T-helper 2 cell treated with Interferon-gamma antibody and Interleukin-4, amounts not matched to agents 5 μg/mL and 100 μg/mL, for 36 hours (primary cell): ENCODE results near the gene PTPN21.
"Not testable (repeated sequence)": the region's sequence is repeated elsewhere in the genome, so short reads cannot be mapped to it uniquely, and the experiment has no call there.

Experiments
- DNase-seq: peaks from one replicate; pipeline ENCODE4 v3.0.0; 2021; ENCODE audit warnings: low spot score
- H3K27ac Mint-ChIP-seq: one replicate; pipeline ENCODE4 v1.8.0; 2021; ENCODE audit warnings: mild to moderate bottlenecking, mixed read lengths
- H3K27me3 Mint-ChIP-seq: one replicate; pipeline ENCODE4 v1.8.0; 2021; ENCODE audit warnings: low read depth, mixed read lengths
- H3K36me3 Mint-ChIP-seq: one replicate; pipeline ENCODE4 v1.8.0; 2021; ENCODE audit warnings: low read depth, mixed read lengths
- H3K4me1 Mint-ChIP-seq: one replicate; pipeline ENCODE4 v1.8.0; 2021; ENCODE audit warnings: low read depth, mixed read lengths
- H3K4me3 Mint-ChIP-seq: one replicate; pipeline ENCODE4 v1.8.0; 2022; ENCODE audit warnings: mild to moderate bottlenecking, moderate library complexity, mixed read lengths
- H3K9me3 Mint-ChIP-seq: one replicate; pipeline ENCODE4 v1.8.0; 2021; ENCODE audit warnings: mixed read lengths

Gene PTPN21

GRCh38 chr14:88545256-88545655 lies 9.6 kb downstream of the PTPN21 start:
- Mint-ChIP-seq H3K4me3 (no peak overlapping the region), H3K4me1 (no peaks in the 10 kb centered on the region), H3K9me3 (no peaks in the 10 kb centered on the region), H3K27me3 (peaks cover 3% of the 10 kb centered on the region), H3K36me3 (no peaks in the 10 kb centered on the region), H3K27ac (no peak overlapping the region)
- no peak for DNase-seq

GRCh38 chr14:88542857-88543795 lies 11.7 kb downstream of the PTPN21 start:
- Mint-ChIP-seq H3K27me3 (peaks cover 3% of the 10 kb centered on the region), H3K27ac (no peak overlapping the region), H3K4me3 (no peak overlapping the region), H3K9me3 (no peaks in the 10 kb centered on the region), H3K36me3 (no peaks in the 10 kb centered on the region), H3K4me1 (no peaks in the 10 kb centered on the region)
- DNase-seq: no peak

- H3K36me3 Mint-ChIP-seq: no peaks in the 10 kb centered on the region
- peaks cover 3% of the 10 kb centered on the region for H3K27me3 Mint-ChIP-seq
- no peaks in the 10 kb centered on the region for H3K9me3 Mint-ChIP-seq
- H3K4me1 Mint-ChIP-seq: no peaks in the 10 kb centered on the region
- DNase-seq: no peak
- H3K27ac Mint-ChIP-seq: no peak overlapping the region
- no peak overlapping the region for H3K4me3 Mint-ChIP-seq
Measured at GRCh38 chr14:88541324-88541723, 13.5 kb downstream of the PTPN21 start.

- H3K9me3 Mint-ChIP-seq: no peaks in the 10 kb centered on the region
- H3K27me3 Mint-ChIP-seq: peaks cover 6% of the 10 kb centered on the region
- H3K4me1 Mint-ChIP-seq: no peaks in the 10 kb centered on the region
- no peak for DNase-seq
- no peak overlapping the region for H3K27ac Mint-ChIP-seq
- no peaks in the 10 kb centered on the region for H3K36me3 Mint-ChIP-seq
- no peak overlapping the region for H3K4me3 Mint-ChIP-seq
Measured at GRCh38 chr14:88535813-88536212, 19.0 kb downstream of the PTPN21 start.

GRCh38 chr14:88535149-88535548 lies 19.7 kb downstream of the PTPN21 start:
- DNase-seq: no peak
- Mint-ChIP-seq H3K4me1 (no peaks in the 10 kb centered on the region), H3K9me3 (no peaks in the 10 kb centered on the region), H3K36me3 (no peaks in the 10 kb centered on the region), H3K4me3 (no peak overlapping the region), H3K27ac (no peak overlapping the region), H3K27me3 (peaks cover 9% of the 10 kb centered on the region)

- no peak overlapping the region for H3K4me3 Mint-ChIP-seq
- no peaks in the 10 kb centered on the region for H3K36me3 Mint-ChIP-seq
- no peak overlapping the region for H3K27ac Mint-ChIP-seq
- no peaks in the 10 kb centered on the region for H3K4me1 Mint-ChIP-seq
- no peaks in the 10 kb centered on the region for H3K9me3 Mint-ChIP-seq
- peaks cover 14% of the 10 kb centered on the region for H3K27me3 Mint-ChIP-seq
- DNase-seq: no peak
Measured at GRCh38 chr14:88533064-88533602, 21.7 kb downstream of the PTPN21 start.

GRCh38 chr14:88529889-88530288 lies 24.9 kb downstream of the PTPN21 start:
- not testable (repeated sequence) for H3K27ac Mint-ChIP-seq, DNase-seq, H3K4me3 Mint-ChIP-seq, H3K9me3 Mint-ChIP-seq, H3K4me1 Mint-ChIP-seq, H3K36me3 Mint-ChIP-seq
- H3K27me3 Mint-ChIP-seq: peaks cover 22% of the 10 kb centered on the region

- no peaks in the 10 kb centered on the region for H3K4me1 Mint-ChIP-seq
- H3K27me3 Mint-ChIP-seq: peaks cover 16% of the 10 kb centered on the region
- H3K36me3 Mint-ChIP-seq: no peaks in the 10 kb centered on the region
- DNase-seq: no peak
- H3K9me3 Mint-ChIP-seq: no peaks in the 10 kb centered on the region
- H3K4me3 Mint-ChIP-seq: no peak overlapping the region
- no peak overlapping the region for H3K27ac Mint-ChIP-seq
Measured at GRCh38 chr14:88522393-88522792, 32.4 kb downstream of the PTPN21 start.

- no peaks in the 10 kb centered on the region for H3K9me3 Mint-ChIP-seq
- no peaks in the 10 kb centered on the region for H3K36me3 Mint-ChIP-seq
- H3K27ac Mint-ChIP-seq: no peak overlapping the region
- peaks cover 2% of the 10 kb centered on the region for H3K4me1 Mint-ChIP-seq
- H3K27me3 Mint-ChIP-seq: peaks cover 11% of the 10 kb centered on the region
- no peak for DNase-seq
- no peak overlapping the region for H3K4me3 Mint-ChIP-seq
Measured at GRCh38 chr14:88521818-88522217, 33.0 kb downstream of the PTPN21 start.

- H3K27ac Mint-ChIP-seq: no peak overlapping the region
- no peak for DNase-seq
- H3K36me3 Mint-ChIP-seq: no peaks in the 10 kb centered on the region
- H3K4me1 Mint-ChIP-seq: peaks cover 4% of the 10 kb centered on the region
- H3K9me3 Mint-ChIP-seq: no peaks in the 10 kb centered on the region
- no peak overlapping the region for H3K4me3 Mint-ChIP-seq
- peaks cover 15% of the 10 kb centered on the region for H3K27me3 Mint-ChIP-seq
Measured at GRCh38 chr14:88519907-88520306, 34.9 kb downstream of the PTPN21 start.

GRCh38 chr14:88518592-88519512 lies 36.0 kb downstream of the PTPN21 start:
- no peak overlapping the region for H3K4me3 Mint-ChIP-seq
- no peak overlapping the region for H3K27ac Mint-ChIP-seq
- H3K27me3 Mint-ChIP-seq: peaks cover 15% of the 10 kb centered on the region
- peaks cover 4% of the 10 kb centered on the region for H3K4me1 Mint-ChIP-seq
- no peak for DNase-seq
- no peaks in the 10 kb centered on the region for H3K36me3 Mint-ChIP-seq
- H3K9me3 Mint-ChIP-seq: no peaks in the 10 kb centered on the region

GRCh38 chr14:88516861-88517357 lies 37.9 kb downstream of the PTPN21 start:
- no peak for DNase-seq
- H3K27ac Mint-ChIP-seq: no peak overlapping the region
- H3K9me3 Mint-ChIP-seq: no peaks in the 10 kb centered on the region
- H3K27me3 Mint-ChIP-seq: peaks cover 3% of the 10 kb centered on the region
- H3K4me1 Mint-ChIP-seq: peaks cover 4% of the 10 kb centered on the region
- no peaks in the 10 kb centered on the region for H3K36me3 Mint-ChIP-seq
- H3K4me3 Mint-ChIP-seq: no peak overlapping the region

GRCh38 chr14:88515499-88516221 lies 39.1 kb downstream of the PTPN21 start:
- Mint-ChIP-seq H3K27me3 (peaks cover 3% of the 10 kb centered on the region), H3K9me3 (no peaks in the 10 kb centered on the region), H3K27ac (no peak overlapping the region), H3K4me1 (peaks cover 4% of the 10 kb centered on the region), H3K4me3 (no peak overlapping the region), H3K36me3 (no peaks in the 10 kb centered on the region)
- DNase-seq: no peak
